ENCODE measurements around the gene PPARG. TPM values are rescaled to one million over a fixed set of nuclear protein-coding genes. Genes with fewer than 3 reads are reported as not detected.

PPARG gene
- total and polyA plus RNA-seq, 10 of the 15 experiments (the other 5 are each of a cell fraction or from before 2014, with no cell fraction given), result 0.06 to 0.86 (median 0.12) TPM; not detected in 5

Small RNAs within 50 kb of the gene (small RNA-seq; reads per million reads assigned to genes)
- not detected for gene AC091492.1

Other genes starting within 250 kb of the PPARG start
- gene TIMP4, start 130.2 kb upstream of the PPARG start, total RNA-seq (2014; rRNA removed), result not detected in 2 replicates
- not detected in 2 replicates for gene TIMP4, start 130.2 kb upstream of the PPARG start, total RNA-seq (2014; rRNA removed; fragmentation: Illumina TruSeq; extraction: Trizol)
- gene TIMP4, start 130.2 kb upstream of the PPARG start, total RNA-seq (2021), result not detected in 2 replicates
- gene TIMP4, start 130.2 kb upstream of the PPARG start, polyA plus RNA-seq (2011; rRNA removed), result 0.04 and 0.07 TPM in 2 replicates
- not detected in 2 replicates for gene TIMP4, start 130.2 kb upstream of the PPARG start, polyA plus RNA-seq (2014; fragmentation: Illumina TruSeq; extraction: Trizol)
- gene TIMP4, start 130.2 kb upstream of the PPARG start, polyA plus RNA-seq (2014; fragmentation: Nextera tagmentation; extraction: Ambion mirVana), result not detected
- gene TIMP4, start 130.2 kb upstream of the PPARG start, polyA plus RNA-seq (2014; rRNA removed), result not detected in 2 replicates
- gene TIMP4, start 130.2 kb upstream of the PPARG start, polyA plus RNA-seq (2016; fragmentation: Nextera tagmentation; extraction: Ambion mirVana), result not detected
- 23.5 and 24.4 TPM in 2 replicates for gene TSEN2, start 195.4 kb downstream of the PPARG start, total RNA-seq (2014; rRNA removed)
- 22.9 and 26.9 TPM in 2 replicates for gene TSEN2, start 195.4 kb downstream of the PPARG start, total RNA-seq (2014; rRNA removed; fragmentation: Illumina TruSeq; extraction: Trizol)
- gene TSEN2, start 195.4 kb downstream of the PPARG start, total RNA-seq (2021), result 17.7 and 17.8 TPM in 2 replicates
- gene TSEN2, start 195.4 kb downstream of the PPARG start, polyA plus RNA-seq (2011; rRNA removed), result 17.8 and 18.9 TPM in 2 replicates
- gene TSEN2, start 195.4 kb downstream of the PPARG start, polyA plus RNA-seq (2014; fragmentation: Illumina TruSeq; extraction: Trizol), result 24.1 and 25.0 TPM in 2 replicates
- gene TSEN2, start 195.4 kb downstream of the PPARG start, polyA plus RNA-seq (2014; fragmentation: Nextera tagmentation; extraction: Ambion mirVana), result 10 to 100 TPM; 24.5 TPM
- gene TSEN2, start 195.4 kb downstream of the PPARG start, polyA plus RNA-seq (2014; rRNA removed), result 18.2 and 21.2 TPM in 2 replicates
- 10 to 100 TPM; 26.7 to 32.3 TPM for gene TSEN2, start 195.4 kb downstream of the PPARG start, polyA plus RNA-seq (2016; fragmentation: Nextera tagmentation; extraction: Ambion mirVana)